GM18520 (cell line): ENCODE data around the gene COPG2.

ENCODE experiments used
- ATAC-seq: cut with Tn5 transposase; IDR thresholded peaks from one replicate; pipeline ENCODE4 v1.9.1; 2021; ENCODE audit not compliant: unreplicated experiment

COPG2 gene

GRCh38 chr7:130506358-130506757, 162.2 kb downstream of the COPG2 start:
- ATAC-seq, result no peak

GRCh38 chr7:130505753-130506152, 162.8 kb downstream of the COPG2 start:
- ATAC-seq, result no peak

- no peak for ATAC-seq
Observed at GRCh38 chr7:130500910-130501309, 167.6 kb downstream of the COPG2 start.

GRCh38 chr7:130500463-130500862, 168.1 kb downstream of the COPG2 start:
- ATAC-seq, result no peak

- ATAC-seq, result no peak
Observed at GRCh38 chr7:130494431-130494858, 174.1 kb downstream of the COPG2 start.

GRCh38 chr7:130493275-130493873, 175.2 kb downstream of the COPG2 start:
- no peak for ATAC-seq

GRCh38 chr7:130492523-130493274, 175.8 kb downstream of the COPG2 start:
- no peak for ATAC-seq

- no peak for ATAC-seq
Observed at GRCh38 chr7:130491841-130492522, 176.6 kb downstream of the COPG2 start, which contains the start of gene MEST. TSS of gene MEST (plus strand) at chr7:130492085. CDS start at chr7:130492314, 229 bp downstream.

- no peak for ATAC-seq
Observed at GRCh38 chr7:130490888-130491804, 177.4 kb downstream of the COPG2 start.

- ATAC-seq, result no peak
Observed at GRCh38 chr7:130490311-130490791, 178.2 kb downstream of the COPG2 start.

GRCh38 chr7:130489140-130489983, 179.2 kb downstream of the COPG2 start:
- ATAC-seq, result no peak

GRCh38 chr7:130488392-130489139, 180.0 kb downstream of the COPG2 start:
- ATAC-seq, result no peak

- no peak for ATAC-seq
Observed at GRCh38 chr7:130486954-130487436, 181.6 kb downstream of the COPG2 start.

GRCh38 chr7:130486114-130486953, 182.2 kb downstream of the COPG2 start:
- ATAC-seq, result no peak

GRCh38 chr7:130485734-130486113, 182.8 kb downstream of the COPG2 start:
- ATAC-seq, result no peak

GRCh38 chr7:130483031-130483430, 185.5 kb downstream of the COPG2 start:
- no peak for ATAC-seq

- no peak for ATAC-seq
Observed at GRCh38 chr7:130481898-130482297, 186.7 kb downstream of the COPG2 start.
